8988T (cell line): ENCODE data around the gene SLC16A10.
"Not testable (repeated sequence)": the region's sequence is repeated elsewhere in the genome, so short reads cannot be mapped to it uniquely, and the experiment has no call there.

Experiments
- DNase-seq: peaks from one replicate; pipeline ENCODE4 v3.0.0; 2011

SLC16A10 gene

GRCh38 chr6:111221804-111222203 lies 134.5 kb downstream of the SLC16A10 start:
- no peak for DNase-seq

GRCh38 chr6:111222341-111222740 lies 135.0 kb downstream of the SLC16A10 start:
- no peak for DNase-seq

- DNase-seq, result no peak
Measured at GRCh38 chr6:111228094-111228493, 140.8 kb downstream of the SLC16A10 start.

- no peak for DNase-seq
Measured at GRCh38 chr6:111230351-111231089, 143.2 kb downstream of the SLC16A10 start.

GRCh38 chr6:111231090-111231459 lies 143.8 kb downstream of the SLC16A10 start:
- DNase-seq, result no peak

GRCh38 chr6:111237852-111238251 lies 150.5 kb downstream of the SLC16A10 start:
- DNase-seq, result no peak

GRCh38 chr6:111238464-111239119 lies 151.3 kb downstream of the SLC16A10 start:
- DNase-seq, result no peak

GRCh38 chr6:111239461-111239860 lies 152.2 kb downstream of the SLC16A10 start:
- no peak for DNase-seq

GRCh38 chr6:111242452-111242851 lies 155.1 kb downstream of the SLC16A10 start:
- no peak for DNase-seq

GRCh38 chr6:111243095-111243494 lies 155.8 kb downstream of the SLC16A10 start:
- no peak for DNase-seq

- no peak for DNase-seq
Measured at GRCh38 chr6:111248789-111249188, 161.5 kb downstream of the SLC16A10 start.

GRCh38 chr6:111250791-111251354 lies 163.6 kb downstream of the SLC16A10 start:
- no peak for DNase-seq

GRCh38 chr6:111252726-111253125 lies 165.4 kb downstream of the SLC16A10 start:
- DNase-seq, result no peak

- DNase-seq, result no peak
Measured at GRCh38 chr6:111254004-111254778, 166.9 kb downstream of the SLC16A10 start.

GRCh38 chr6:111254779-111255166 lies 167.5 kb downstream of the SLC16A10 start:
- no peak for DNase-seq

GRCh38 chr6:111255838-111256237 lies 168.5 kb downstream of the SLC16A10 start:
- DNase-seq, result not testable (repeated sequence)

- no peak for DNase-seq
Measured at GRCh38 chr6:111256646-111257045, 169.3 kb downstream of the SLC16A10 start.

GRCh38 chr6:111258010-111258409 lies 170.7 kb downstream of the SLC16A10 start:
- no peak for DNase-seq

GRCh38 chr6:111258615-111259088 lies 171.3 kb downstream of the SLC16A10 start:
- no peak for DNase-seq

GRCh38 chr6:111259089-111259831 lies 172.0 kb downstream of the SLC16A10 start:
- DNase-seq, result peak; percentile 73

GRCh38 chr6:111260570-111261298 lies 173.4 kb downstream of the SLC16A10 start:
- DNase-seq, result no peak

GRCh38 chr6:111263837-111264236 lies 176.5 kb downstream of the SLC16A10 start:
- peak; percentile 61 for DNase-seq
